GM21515 (cell line): ENCODE data around the gene FXYD6.

Source experiments
- ATAC-seq: cut with Tn5 transposase; IDR thresholded peaks from one replicate; pipeline ENCODE4 v1.9.1; 2021; ENCODE audit not compliant: unreplicated experiment

Gene FXYD6

DNA sequence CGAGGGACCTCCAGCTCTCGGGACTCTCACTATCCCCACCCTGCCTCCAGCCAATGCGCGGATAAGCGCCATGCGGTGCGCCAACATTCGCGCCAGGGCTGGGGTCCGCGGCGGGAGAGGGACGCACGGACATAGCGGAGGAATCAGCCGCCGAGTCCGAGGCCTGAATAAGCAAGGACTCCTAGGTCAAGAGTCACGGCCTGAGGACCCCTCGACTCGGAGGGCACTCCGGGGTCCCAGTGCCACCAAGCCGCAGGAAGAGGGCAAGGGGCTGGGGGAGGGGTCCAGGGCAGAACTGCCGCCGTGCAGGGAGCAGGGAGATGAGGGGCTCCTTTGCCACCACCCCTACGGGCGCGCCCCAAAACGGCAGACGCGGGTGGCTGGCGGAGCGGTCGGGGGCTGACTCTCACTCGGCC is 80.0 kb downstream of the FXYD6 start:
- no peak for ATAC-seq

DNA sequence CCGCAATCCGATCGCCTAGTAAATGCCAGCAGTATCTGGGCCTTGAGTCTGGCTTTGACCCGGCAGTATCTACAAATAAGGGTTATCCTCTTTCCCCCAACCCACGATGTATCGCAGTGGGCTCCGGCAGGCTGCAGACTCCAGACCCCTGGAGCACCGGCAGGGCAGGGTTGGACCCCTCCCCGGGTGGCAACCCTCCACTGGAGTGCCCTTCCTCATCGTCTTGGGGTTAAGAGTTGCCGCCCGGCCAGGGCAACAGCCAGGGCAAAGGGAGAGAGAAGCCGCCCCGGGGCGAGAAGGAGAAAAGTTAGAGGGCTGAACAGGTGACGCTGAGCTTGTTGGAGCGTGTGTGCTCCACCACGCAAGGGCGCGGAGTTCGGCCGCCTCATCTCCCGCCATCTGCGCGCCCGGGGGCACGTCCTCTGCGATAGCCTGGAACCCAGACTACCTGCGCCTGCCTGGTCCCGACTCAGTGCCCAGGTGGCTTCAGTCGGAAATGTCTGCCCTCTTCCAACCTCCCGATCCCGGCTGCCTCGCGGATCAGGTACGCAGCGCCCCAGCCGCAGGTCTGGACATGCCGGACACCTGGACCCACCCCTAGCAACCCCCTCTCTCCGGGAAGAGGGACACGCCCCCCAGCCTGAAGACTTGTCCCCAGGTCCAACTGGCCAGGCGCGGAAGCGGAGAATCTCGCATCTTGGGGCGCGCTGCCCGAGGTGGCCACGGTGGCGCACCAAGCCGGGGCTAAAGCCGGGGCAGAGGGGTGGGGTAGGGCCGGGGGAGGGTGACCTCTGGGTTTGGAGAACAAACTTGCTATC is 80.6 kb downstream of the FXYD6 start:
- no peak for ATAC-seq

DNA sequence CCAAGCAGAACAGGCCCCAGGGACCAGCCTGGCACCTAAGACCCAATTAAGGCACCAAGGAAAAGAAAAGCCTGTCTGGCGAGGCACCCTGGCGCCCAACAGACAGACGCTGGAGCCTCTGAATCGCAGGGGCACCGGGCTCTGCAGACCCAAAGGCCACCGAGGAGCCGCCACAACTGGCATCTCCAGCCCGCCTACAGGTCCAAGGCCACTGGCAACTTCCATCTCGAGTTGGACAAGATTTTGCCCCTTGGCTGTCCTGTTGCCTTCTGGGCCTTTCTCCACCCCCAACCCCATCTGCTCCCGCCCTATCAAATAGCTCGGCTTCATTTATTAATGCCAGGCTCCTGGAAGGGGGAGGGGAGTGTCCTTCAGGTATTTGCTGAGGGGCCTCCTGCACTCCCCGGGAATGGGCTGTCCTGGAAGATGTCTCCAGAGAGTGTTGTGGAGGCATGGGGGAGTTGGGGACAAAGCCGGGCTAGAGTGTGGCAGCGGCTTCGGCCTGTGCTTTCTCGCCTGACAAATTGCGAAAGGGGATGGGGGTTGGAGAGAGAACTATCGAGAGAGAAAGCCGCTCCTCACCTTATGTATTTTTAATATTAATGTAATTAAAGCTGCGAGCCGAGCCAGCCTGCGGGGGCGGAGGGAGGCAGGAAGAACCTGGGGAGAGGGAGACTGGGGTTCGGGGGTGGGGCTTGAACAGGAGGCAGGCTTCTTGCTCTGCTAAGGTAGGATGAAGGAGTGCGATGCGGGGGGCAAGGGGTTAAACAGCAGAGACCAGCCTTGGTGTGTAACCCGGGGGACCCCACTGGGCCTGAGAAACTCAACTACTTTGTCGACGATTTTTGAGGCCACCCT is 81.5 kb downstream of the FXYD6 start:
- ATAC-seq: no peak

DNA sequence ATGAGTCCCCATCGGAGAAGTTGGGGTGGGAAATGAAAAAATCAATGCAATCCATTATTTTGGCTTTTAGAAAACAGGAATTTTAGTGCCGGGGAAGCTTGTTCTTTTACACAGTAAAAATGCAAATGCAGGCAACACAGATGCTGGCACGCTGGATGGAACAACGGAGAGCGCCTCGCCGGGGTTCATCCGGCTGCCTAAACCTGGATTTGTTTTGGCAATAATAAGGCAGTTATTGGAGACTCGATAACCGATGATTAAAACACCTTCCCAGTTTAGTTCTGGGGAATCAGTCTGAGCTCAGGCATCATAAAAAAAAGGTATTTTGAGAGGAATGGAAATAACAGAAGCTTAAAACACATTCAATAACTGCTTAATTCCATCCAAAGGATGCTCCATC is 82.3 kb downstream of the FXYD6 start:
- no peak for ATAC-seq

DNA sequence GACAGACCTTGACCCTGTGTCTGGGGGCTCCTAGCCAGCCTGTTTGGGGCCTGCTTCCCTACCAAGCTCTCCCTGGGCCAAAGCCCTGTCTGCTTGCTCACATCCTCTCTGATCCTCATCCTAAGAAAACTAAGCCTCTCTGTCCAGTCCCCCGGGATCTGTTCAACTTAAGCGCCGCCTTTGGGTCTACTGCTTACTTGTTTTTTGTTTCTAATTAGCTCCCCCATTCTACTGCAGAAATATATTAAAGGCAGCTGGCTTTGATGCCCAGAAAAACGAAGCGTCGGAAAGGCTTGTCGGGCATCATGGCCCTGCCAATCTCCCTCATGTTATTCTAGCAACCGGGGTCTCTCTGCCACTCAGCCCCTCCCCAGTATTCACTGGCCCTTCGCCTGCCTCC is 82.9 kb downstream of the FXYD6 start:
- ATAC-seq: no peak

DNA sequence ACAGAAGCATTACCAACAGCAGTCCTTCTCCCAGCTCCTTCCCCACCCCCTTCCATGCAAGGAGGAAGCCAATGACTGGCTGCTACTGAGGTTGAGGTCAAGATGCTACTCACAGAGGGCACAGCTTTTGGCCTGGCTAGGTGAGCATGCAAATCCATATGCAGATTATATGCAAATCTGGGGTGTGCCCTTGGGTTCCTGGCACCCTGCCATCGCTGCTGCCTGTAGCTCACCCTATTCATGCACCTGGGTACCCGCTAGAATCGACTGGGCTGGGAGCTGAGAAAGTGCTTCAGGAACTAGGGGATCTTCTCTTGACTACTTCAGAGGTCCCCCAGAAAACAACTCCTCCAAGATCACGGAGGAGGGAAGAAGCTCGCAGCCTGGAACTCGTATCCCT is 83.5 kb downstream of the FXYD6 start:
- no peak for ATAC-seq

DNA sequence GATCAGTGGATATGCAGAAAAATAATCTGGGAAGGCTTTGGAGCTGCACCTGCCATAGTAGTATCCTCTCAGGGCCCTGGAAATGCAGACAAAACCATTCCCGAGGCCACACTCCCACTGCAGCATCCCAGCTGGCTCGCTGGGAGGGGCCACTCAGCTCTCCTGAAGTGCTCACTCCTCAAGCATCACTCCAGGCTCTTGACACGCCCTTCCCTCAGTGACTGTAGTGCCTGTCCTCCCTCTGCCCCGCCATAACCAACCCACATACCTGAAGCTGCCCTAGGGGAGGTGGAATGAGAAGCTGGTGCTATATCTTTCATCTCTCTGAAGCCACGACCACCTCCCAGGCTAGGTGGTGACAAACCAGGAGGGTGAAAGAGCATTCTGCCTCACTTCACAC is 84.2 kb downstream of the FXYD6 start:
- no peak for ATAC-seq

DNA sequence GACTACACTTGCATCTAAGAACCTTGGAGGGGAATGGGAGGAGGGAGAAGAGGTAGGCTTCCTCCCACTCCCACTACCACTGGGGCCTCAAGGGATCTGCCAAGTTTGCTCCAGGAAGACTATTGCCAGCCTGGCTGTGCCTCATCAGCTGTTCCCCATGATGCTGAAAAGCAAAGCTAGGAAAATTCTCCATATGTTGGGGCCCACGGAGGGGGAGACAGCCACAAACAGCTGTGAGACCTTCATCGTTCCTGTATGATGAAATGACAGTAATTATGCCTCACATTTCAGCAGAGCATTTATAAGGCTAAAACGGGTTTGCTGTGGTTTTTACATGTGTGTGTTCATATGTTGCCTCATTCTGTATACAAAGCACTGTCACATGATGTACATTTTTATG is 86.2 kb downstream of the FXYD6 start:
- no peak for ATAC-seq

DNA sequence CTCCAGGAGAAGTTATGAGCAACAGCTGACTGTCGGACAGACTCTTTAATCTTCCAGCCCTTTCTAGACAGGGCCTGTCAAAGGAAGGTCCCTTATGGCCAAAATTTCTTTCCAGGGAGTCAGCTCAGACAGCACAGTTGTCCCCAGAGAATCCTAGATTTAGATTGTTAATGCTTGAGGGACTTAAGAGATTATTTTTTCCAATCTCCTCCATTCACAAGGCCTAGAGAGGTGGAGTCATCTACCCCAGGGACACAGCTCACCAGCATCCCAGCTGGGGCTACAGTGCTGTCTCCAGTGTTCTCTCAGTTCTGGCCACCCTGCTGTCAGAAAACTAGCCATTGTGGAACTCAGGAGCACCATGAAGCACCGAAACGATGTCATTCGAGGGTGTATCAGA is 87.2 kb downstream of the FXYD6 start:
- no peak for ATAC-seq
